H1 (cell line): ENCODE data around the gene CHPF2. TPM values are rescaled to one million over a fixed set of nuclear protein-coding genes. Genes with fewer than 3 reads are reported as not detected.

ENCODE experiments used
- CTCF ChIA-PET: fragments of 300-600 bp; sonication (Branson Sonifier 250); formaldehyde crosslinking; loops from one replicate; lab custom pipeline; 2021; ENCODE audit not compliant: partially characterized antibody; lab: Charles Lee
- POLR2A ChIA-PET: fragments of 300-600 bp; sonication (Branson Sonifier 250); formaldehyde crosslinking; loops from one replicate; lab custom pipeline; 2021; ENCODE audit warnings: inconsistent platforms; ENCODE audit not compliant: partially characterized antibody; lab: Charles Lee
- DNase-seq, 2 experiments: peaks; one replicate each; pipeline versions ENCODE4 v3.0.0 to v3.0.0-alpha.2; 2010 to 2022; ENCODE audit warnings: low spot score in 2 of 2, low read depth in 1 of 2, mixed read lengths in 1 of 2
- FAIRE-seq: peaks from 2 replicates; lab custom pipeline; 2011; peaks lifted over from hg19 to GRCh38; lab: Jason Lieb, UNC
- H2AFZ ChIP-seq: 2 replicates; pipeline ENCODE4 v1.8.1; 2012; ENCODE audit warnings: low read length, inconsistent platforms
- H2AK5ac ChIP-seq: 2 replicates; pipeline ENCODE4 v1.6.1; 2013; ENCODE audit warnings: low read depth, low read length
- H2BK120ac ChIP-seq: replicated peaks from 2 replicates; pipeline ENCODE3; 2013; ENCODE audit warnings: low read depth, low read length, inconsistent platforms
- H2BK12ac ChIP-seq: 2 replicates; pipeline ENCODE4 v1.6.1; 2013; ENCODE audit warnings: low read depth, low read length
- H2BK15ac ChIP-seq: 2 replicates; pipeline ENCODE4 v1.6.1; 2013; ENCODE audit warnings: low read length
- H2BK20ac ChIP-seq: 2 replicates; pipeline ENCODE4 v1.6.1; 2013; ENCODE audit warnings: low read length
- H2BK5ac ChIP-seq: 2 replicates; pipeline ENCODE4 v1.6.1; 2013; ENCODE audit warnings: low read depth, low read length
- H3K14ac ChIP-seq: 2 replicates; pipeline ENCODE4 v1.6.1; 2013; ENCODE audit warnings: inconsistent platforms; ENCODE audit not compliant: insufficient read length
- H3K18ac ChIP-seq: 2 replicates; pipeline ENCODE4 v1.6.1; 2013; ENCODE audit warnings: low read length; ENCODE audit errors: extremely low read depth
- H3K23ac ChIP-seq: 2 replicates; pipeline ENCODE4 v1.6.1; 2013; ENCODE audit warnings: inconsistent platforms; ENCODE audit not compliant: insufficient read length
- H3K23me2 ChIP-seq: 2 replicates; pipeline ENCODE4 v1.6.1; 2013; ENCODE audit warnings: low read depth, low read length
- H3K27ac ChIP-seq: 2 replicates; pipeline ENCODE4 v1.6.1; 2011; ENCODE audit warnings: low read depth, low read length, inconsistent platforms
- H3K27me3 ChIP-seq, 4 experiments: replicated peaks in 1 of 4; 1 replicate in 1 of 4; 2 replicates in 3 of 4; pipeline versions ENCODE4 v1.6.1 to v1.8.1; 2011 to 2013; ENCODE audit warnings: low read length in 3 of 4, mild to moderate bottlenecking in 3 of 4, inconsistent platforms in 2 of 4, mixed read lengths in 2 of 4, moderate library complexity in 1 of 4; ENCODE audit not compliant: control insufficient read depth in 3 of 4, insufficient read depth in 3 of 4; ENCODE audit errors: extremely low read depth in 1 of 4
- H3K36me3 ChIP-seq, 4 experiments: 2 replicates each; pipeline versions ENCODE4 v1.6.1 to v1.8.1; 2011 to 2013; ENCODE audit warnings: mild to moderate bottlenecking in 4 of 4, low read length in 3 of 4, moderate library complexity in 2 of 4, control low read depth in 1 of 4, inconsistent platforms in 1 of 4; ENCODE audit not compliant: insufficient read depth in 4 of 4, control insufficient read depth in 2 of 4
- H3K4ac ChIP-seq: replicated peaks from 2 replicates; pipeline ENCODE3; 2013; ENCODE audit warnings: low read length, low read depth, mixed read lengths, inconsistent platforms; ENCODE audit not compliant: insufficient read length
- H3K4me1 ChIP-seq, 4 experiments: replicated peaks in 1 of 4; 1 replicate in 1 of 4; 2 replicates in 3 of 4; pipeline versions ENCODE4 v1.6.1 to v1.8.1; 2011 to 2013; ENCODE audit warnings: low read length in 3 of 4, inconsistent platforms in 2 of 4, mixed read lengths in 1 of 4; ENCODE audit not compliant: insufficient read depth in 4 of 4, control insufficient read depth in 3 of 4
- H3K4me2 ChIP-seq, 2 experiments: 2 replicates each; pipeline versions ENCODE4 v1.6.1 to v1.8.1; 2011 to 2013; ENCODE audit warnings: low read depth in 2 of 2, low read length in 2 of 2, control low read depth in 1 of 2, inconsistent platforms in 1 of 2, mild to moderate bottlenecking in 1 of 2; ENCODE audit not compliant: insufficient read depth in 1 of 2
- H3K4me3 ChIP-seq, 4 experiments: fragments of 200-600, 300-600 bp in 1 of 4; sonication (generic), shearing (Covaris generic), sonication (Bioruptor Twin) in 1 of 4; 2 replicates each; pipeline versions ENCODE4 v1.5.1 to v1.8.1; 2011 to 2016; ENCODE audit warnings: low read length in 4 of 4, low read depth in 3 of 4, control low read depth in 2 of 4, inconsistent platforms in 2 of 4, mild to moderate bottlenecking in 2 of 4, mixed read lengths in 1 of 4, moderate library complexity in 1 of 4; ENCODE audit not compliant: insufficient read depth in 2 of 4; ENCODE audit errors: extremely low read depth in 1 of 4
- H3K56ac ChIP-seq: replicated peaks from 2 replicates; pipeline ENCODE3; 2013; ENCODE audit warnings: low read depth, mild to moderate bottlenecking, mixed read lengths, low read length, inconsistent platforms; ENCODE audit not compliant: insufficient read length
- H3K79me1 ChIP-seq: 2 replicates; pipeline ENCODE4 v1.6.1; 2013; ENCODE audit warnings: low read depth, low read length, control low read depth
- H3K79me2 ChIP-seq, 2 experiments: 2 replicates each; pipeline versions ENCODE4 v1.6.1 to v1.8.1; 2012 to 2013; ENCODE audit warnings: low read length in 2 of 2, mild to moderate bottlenecking in 2 of 2, inconsistent platforms in 1 of 2; ENCODE audit not compliant: insufficient read depth in 2 of 2, control insufficient read depth in 1 of 2
- H3K9ac ChIP-seq, 4 experiments: replicated peaks in 1 of 4; 1 replicate in 1 of 4; 2 replicates in 3 of 4; pipeline versions ENCODE4 v1.6.1 to v1.8.1; 2011 to 2013; ENCODE audit warnings: low read depth in 3 of 4, low read length in 3 of 4, control low read depth in 2 of 4, mild to moderate bottlenecking in 2 of 4, moderate library complexity in 2 of 4, inconsistent platforms in 1 of 4; ENCODE audit errors: extremely low read depth in 1 of 4
- H3K9me3 ChIP-seq, 2 experiments: 2 replicates each; pipeline versions ENCODE4 v1.6.1 to v1.8.1; 2012 to 2013; ENCODE audit warnings: mild to moderate bottlenecking in 2 of 2, moderate library complexity in 2 of 2, control low read depth in 1 of 2, inconsistent platforms in 1 of 2, low read depth in 1 of 2, low read length in 1 of 2, mixed read lengths in 1 of 2; ENCODE audit not compliant: insufficient read depth in 2 of 2
- H4K20me1 ChIP-seq, 2 experiments: replicated peaks in 1 of 2; 2 replicates each; pipeline versions ENCODE3 to v1.8.1; 2011 to 2013; ENCODE audit warnings: inconsistent platforms in 2 of 2, low read length in 2 of 2, mild to moderate bottlenecking in 1 of 2; ENCODE audit not compliant: insufficient read depth in 2 of 2, control insufficient read depth in 1 of 2
- H4K5ac ChIP-seq: 2 replicates; pipeline ENCODE4 v1.6.1; 2013; ENCODE audit warnings: low read length, low read depth, mixed read lengths, inconsistent platforms; ENCODE audit not compliant: insufficient read length
- H4K8ac ChIP-seq: 2 replicates; pipeline ENCODE4 v1.8.0; 2013; ENCODE audit warnings: mild to moderate bottlenecking, moderate library complexity, low read length, inconsistent platforms; ENCODE audit not compliant: insufficient read depth; ENCODE audit errors: extremely low read depth
- H4K91ac ChIP-seq: replicated peaks from 2 replicates; pipeline ENCODE3; 2013; ENCODE audit warnings: low read length, mixed read lengths, inconsistent platforms; ENCODE audit not compliant: insufficient read length
- CBX8 ChIP-seq: fragments of 300-800, 300-1000 bp; sonication (generic); IDR thresholded peaks from 2 replicates; pipeline ENCODE4 v1.7.1; 2016; ENCODE audit warnings: low read depth, low read length, borderline replicate concordance
- SIRT6 ChIP-seq: IDR thresholded peaks from one replicate; pipeline ENCODE4 v1.7.1; 2012; ENCODE audit warnings: low read length, inconsistent platforms
- SIX5 ChIP-seq: IDR thresholded peaks from 2 replicates; pipeline ENCODE4 v1.6.1; 2011; ENCODE audit warnings: mild to moderate bottlenecking, low read depth, low read length
- TCF12 ChIP-seq: IDR thresholded peaks from 2 replicates; pipeline ENCODE4 v1.6.1; 2011; ENCODE audit warnings: low read depth, mild to moderate bottlenecking, low read length
- YY1 ChIP-seq: IDR thresholded peaks from 2 replicates; pipeline ENCODE4 v1.6.1; 2011; ENCODE audit warnings: low read depth, mild to moderate bottlenecking, low read length
- WGBS, 2 experiments: shearing (Covaris generic) in 1 of 2; methylation state at CpG; one replicate each; pipeline versions ENCODE4 v1.1.6 to v1.1.7; 2013 to 2015; ENCODE audit warnings: low lambda C conversion rate in 2 of 2, mixed read lengths in 2 of 2, inconsistent platforms in 1 of 2, low coverage in 1 of 2, missing lambda C conversion rate in 1 of 2; ENCODE audit not compliant: insufficient replicate concordance in 2 of 2, insufficient coverage in 1 of 2, insufficient read length in 1 of 2; ENCODE audit errors: extremely low coverage in 1 of 2, missing lambda C conversion rate in 1 of 2; 5-methylcytosine and 5-hydroxymethylcytosine counted together
- polyA plus RNA-seq, 7 experiments: library from polyadenylated mRNA; depleted of rRNA in 3 of 7; stranded (reverse) in 5 of 7; unstranded in 2 of 7; fragments of >200 nt in 5 of 7; fragments of 200-250 nt in 2 of 7; gene quantifications; 1 replicate in 5 of 7; 2 replicates in 1 of 7; 4 replicates in 1 of 7; pipeline versions ENCODE4 v1.2.1 to v1.2.3, GENCODE V29; 2011 to 2013; ENCODE audit warnings: missing spikeins in 2 of 7, mixed read lengths in 2 of 7
- total RNA-seq: library from RNA; stranded (reverse); fragmentation: NEBNext Ultra II Directional; extraction: Animal tissue kit (Norgen Biotek cat#: 25700); gene quantifications from 2 replicates; pipeline ENCODE4 v1.2.1, GENCODE V29; 2021

CHPF2 gene
- total and polyA plus RNA-seq, 2 of the 8 experiments (the other 6 are each of a cell fraction or from before 2014, with no cell fraction given), result 14.4 to 20.6 TPM

DNA sequence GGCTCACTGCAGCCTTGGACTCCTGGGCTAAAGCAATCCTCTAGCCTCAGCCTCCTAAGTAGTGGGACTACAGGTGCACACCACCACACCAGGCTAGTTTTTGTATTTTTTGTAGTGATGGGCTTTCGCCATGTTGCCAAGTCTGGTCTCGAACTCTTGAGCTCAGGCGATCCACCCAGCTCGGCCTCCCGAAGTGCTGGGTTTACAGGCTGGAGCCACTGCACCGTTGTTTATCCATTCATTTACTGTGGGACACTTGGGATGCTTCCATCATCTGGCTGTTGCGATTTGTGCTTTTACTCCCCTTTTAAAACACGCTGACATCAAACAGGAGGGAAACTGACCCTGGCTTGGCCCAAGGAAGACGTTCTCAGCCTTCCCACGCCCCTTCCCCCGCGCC lies 46.7 kb downstream of the CHPF2 start:
- no peak overlapping the region for H2BK20ac ChIP-seq
- H3K4me2 ChIP-seq, result no peak overlapping the region
- no peak overlapping the region for H3K27ac ChIP-seq
- H2AK5ac ChIP-seq, result no peak overlapping the region
- H3K56ac ChIP-seq, result no peak overlapping the region
- no peak overlapping the region for H2BK12ac ChIP-seq
- no peaks in the 10 kb centered on the region for H3K9me3 ChIP-seq
- H2BK15ac ChIP-seq, result no peak overlapping the region
- no peak for TF ChIP-seq SIX5
- TF ChIP-seq SIRT6, result no peak
- TF ChIP-seq TCF12, result no peak
- TF ChIP-seq YY1, result no peak
- TF ChIP-seq CBX8, result no peak
- no peaks in the 10 kb centered on the region for H3K79me1 ChIP-seq
- ChIA-PET CTCF (interaction anchor here (0.9 to 3.1 kb wide), 4 partner anchors 12 to 168 kb away, joined by 3 to 18 read pairs (median 3); no protein-coding TSS in a partner anchor), POLR2A (no interaction called here)
- H4K8ac ChIP-seq, result no peak overlapping the region
- no peak overlapping the region for H3K9ac ChIP-seq
- H3K23me2 ChIP-seq, result peaks cover 10% of the 10 kb centered on the region; the same call in 1 of the 2 replicates
- H3K4me3 ChIP-seq, result no peak overlapping the region
- no peak for DNase-seq
- no peaks in the 10 kb centered on the region for H3K79me2 ChIP-seq
- no peak overlapping the region for H2AFZ ChIP-seq
- no peak overlapping the region for H3K23ac ChIP-seq
- H3K4ac ChIP-seq, result no peak overlapping the region
- H4K20me1 ChIP-seq, result peaks cover 0 to 1% of the 10 kb centered on the region in 2 experiments
- H3K4me1 ChIP-seq, result peaks cover 0 to 18% (median 10%) of the 10 kb centered on the region in 4 experiments; a peak in 6 of 7 replicates
- no peak overlapping the region for H2BK5ac ChIP-seq
- no peak overlapping the region for H2BK120ac ChIP-seq
- H3K14ac ChIP-seq, result no peak overlapping the region
- no peaks in the 10 kb centered on the region for H3K36me3 ChIP-seq
- no peak overlapping the region for H4K5ac ChIP-seq
- H4K91ac ChIP-seq, result no peak overlapping the region
- H3K27me3 ChIP-seq, result peaks cover 0 to 25% (median 19%) of the 10 kb centered on the region in 4 experiments; a peak in 6 of 7 replicates
- WGBS, 2 experiments, result 91% methylated on average over 12 of the region's 12 CpGs; no CpG with 5 or more reads in 1 of the 2 experiments
- no peak for FAIRE-seq
- no peak overlapping the region for H3K18ac ChIP-seq
